ENCODE measurements around the gene TMEM119.

- TF ChIP-seq, protein P1, sequence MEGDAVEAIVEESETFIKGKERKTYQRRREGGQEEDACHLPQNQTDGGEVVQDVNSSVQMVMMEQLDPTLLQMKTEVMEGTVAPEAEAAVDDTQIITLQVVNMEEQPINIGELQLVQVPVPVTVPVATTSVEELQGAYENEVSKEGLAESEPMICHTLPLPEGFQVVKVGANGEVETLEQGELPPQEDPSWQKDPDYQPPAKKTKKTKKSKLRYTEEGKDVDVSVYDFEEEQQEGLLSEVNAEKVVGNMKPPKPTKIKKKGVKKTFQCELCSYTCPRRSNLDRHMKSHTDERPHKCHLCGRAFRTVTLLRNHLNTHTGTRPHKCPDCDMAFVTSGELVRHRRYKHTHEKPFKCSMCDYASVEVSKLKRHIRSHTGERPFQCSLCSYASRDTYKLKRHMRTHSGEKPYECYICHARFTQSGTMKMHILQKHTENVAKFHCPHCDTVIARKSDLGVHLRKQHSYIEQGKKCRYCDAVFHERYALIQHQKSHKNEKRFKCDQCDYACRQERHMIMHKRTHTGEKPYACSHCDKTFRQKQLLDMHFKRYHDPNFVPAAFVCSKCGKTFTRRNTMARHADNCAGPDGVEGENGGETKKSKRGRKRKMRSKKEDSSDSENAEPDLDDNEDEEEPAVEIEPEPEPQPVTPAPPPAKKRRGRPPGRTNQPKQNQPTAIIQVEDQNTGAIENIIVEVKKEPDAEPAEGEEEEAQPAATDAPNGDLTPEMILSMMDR (conservative IDR thresholded peaks at IDR 0.05; ENCODE audit: low read depth, low read length), result no peak
- no peak for TF ChIP-seq EZH2 (IDR thresholded peaks at IDR 0.05; ENCODE audit: borderline replicate concordance, low read depth, low read length, poor library complexity, severe bottlenecking)
These were observed 35.8 kb upstream of the TMEM119 start, which contains the start of gene SELPLG for GRCh38 chr12:108633534-108634248.
